SK-N-SH treated with all-trans-retinoic acid at 6 μM for 48 hours (cell line): Measurements from ENCODE around the gene TMPRSS11B.
"Not testable (repeated sequence)": the region's sequence is repeated elsewhere in the genome, so short reads cannot be mapped to it uniquely, and the experiment has no call there.

Experiments used
- ARNTL ChIP-seq: fragments of 450-650 bp; formaldehyde crosslinking; IDR thresholded peaks from 2 replicates; pipeline ENCODE4 v1.5.0; 2020; ENCODE audit warnings: low read depth, mild to moderate bottlenecking, moderate library complexity, borderline replicate concordance
- CSDC2 ChIP-seq: fragments of 250-450 bp; sonication (Bioruptor Pico); IDR thresholded peaks from 2 replicates; pipeline ENCODE4 v1.5.0; 2020; ENCODE audit warnings: mild to moderate bottlenecking, moderate library complexity
- ESRRG ChIP-seq: fragments of 250-450 bp; sonication (Bioruptor Pico); IDR thresholded peaks from 2 replicates; pipeline ENCODE4 v1.6.1; 2021; ENCODE audit warnings: mild to moderate bottlenecking
- ISL1 ChIP-seq: fragments of 250-450 bp; sonication (Bioruptor Pico); IDR thresholded peaks from 2 replicates; pipeline ENCODE4 v2.1.2; 2022; ENCODE audit warnings: mild to moderate bottlenecking, moderate library complexity
- PATZ1 ChIP-seq: fragments of 250-450 bp; sonication (Bioruptor Pico); IDR thresholded peaks from 2 replicates; pipeline ENCODE4 v1.8.0; 2020; ENCODE audit warnings: mild to moderate bottlenecking, moderate library complexity, borderline replicate concordance
- SNAI2 ChIP-seq: fragments of 250-450 bp; sonication (Bioruptor Pico); IDR thresholded peaks from 2 replicates; pipeline ENCODE4 v1.5.0; 2020; ENCODE audit warnings: mild to moderate bottlenecking, moderate library complexity
- TCF4 ChIP-seq: fragments of 250-450 bp; sonication (Bioruptor Pico); IDR thresholded peaks from 2 replicates; pipeline ENCODE4 v1.8.0; 2021; ENCODE audit warnings: mild to moderate bottlenecking, moderate library complexity, borderline replicate concordance
- TOX ChIP-seq: fragments of 250-450 bp; sonication (Bioruptor Pico); IDR thresholded peaks from 2 replicates; pipeline ENCODE4 v1.8.0; 2021; ENCODE audit warnings: mild to moderate bottlenecking, moderate library complexity, borderline replicate concordance
- ZFP3 ChIP-seq: fragments of 250-450 bp; sonication (Bioruptor Pico); IDR thresholded peaks from 2 replicates; pipeline ENCODE4 v1.5.0; 2020; ENCODE audit warnings: mild to moderate bottlenecking, moderate library complexity
- ZFP30 ChIP-seq: fragments of 450-650 bp; formaldehyde crosslinking; IDR thresholded peaks from 2 replicates; pipeline ENCODE4 v1.5.0; 2022; ENCODE audit warnings: mild to moderate bottlenecking, moderate library complexity
- ZNF70 ChIP-seq: fragments of 450-650 bp; formaldehyde crosslinking; IDR thresholded peaks from 2 replicates; pipeline ENCODE4 v1.5.0; 2020; ENCODE audit warnings: mild to moderate bottlenecking, moderate library complexity
- ZNF8 ChIP-seq: fragments of 450-650 bp; formaldehyde crosslinking; IDR thresholded peaks from 2 replicates; pipeline ENCODE4 v1.5.0; 2020; ENCODE audit warnings: mild to moderate bottlenecking, moderate library complexity
- TF ChIP-seq, protein P1 (sequence below): fragments of 250-450 bp; sonication (Bioruptor Pico); IDR thresholded peaks from 2 replicates; pipeline ENCODE4 v1.8.0; 2021; ENCODE audit warnings: low read depth, mild to moderate bottlenecking, moderate library complexity, borderline replicate concordance
- TF ChIP-seq, protein P2 (sequence below): fragments of 250-450 bp; sonication (Bioruptor Pico); IDR thresholded peaks from 2 replicates; pipeline ENCODE4 v1.5.1; 2020; ENCODE audit warnings: low read depth, mild to moderate bottlenecking, moderate library complexity

DNA sequence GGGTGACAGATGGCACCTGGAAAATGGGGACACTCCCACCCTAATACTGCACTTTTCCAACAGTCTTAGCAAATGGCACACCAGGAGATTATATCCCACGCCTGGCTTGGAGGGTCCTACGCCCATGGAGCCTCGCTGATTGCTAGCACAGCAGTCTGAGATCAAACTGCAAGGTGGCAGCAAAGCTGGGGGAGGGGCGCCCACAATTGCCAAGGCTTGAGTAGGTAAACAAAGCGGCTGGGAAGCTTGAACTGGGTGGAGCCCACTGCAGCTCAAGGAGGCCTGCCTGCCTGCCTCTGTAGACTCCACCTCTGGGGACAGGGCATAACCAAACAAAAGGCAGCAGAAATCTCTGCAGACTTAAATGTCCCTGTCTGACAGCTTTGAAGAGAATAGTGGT, 51.2 kb downstream of the TMPRSS11B start:
- TF ChIP-seq ZNF8; CSDC2; SNAI2 (CRISPR knock-in tag); ARNTL (CRISPR knock-in tag); ESRRG; ZFP3 (CRISPR knock-in tag); PATZ1 (CRISPR knock-in tag); TCF4 (CRISPR knock-in tag); TOX (CRISPR knock-in tag); ISL1; ZFP30; ZNF70: not testable (repeated sequence)
- TF ChIP-seq, protein P1, sequence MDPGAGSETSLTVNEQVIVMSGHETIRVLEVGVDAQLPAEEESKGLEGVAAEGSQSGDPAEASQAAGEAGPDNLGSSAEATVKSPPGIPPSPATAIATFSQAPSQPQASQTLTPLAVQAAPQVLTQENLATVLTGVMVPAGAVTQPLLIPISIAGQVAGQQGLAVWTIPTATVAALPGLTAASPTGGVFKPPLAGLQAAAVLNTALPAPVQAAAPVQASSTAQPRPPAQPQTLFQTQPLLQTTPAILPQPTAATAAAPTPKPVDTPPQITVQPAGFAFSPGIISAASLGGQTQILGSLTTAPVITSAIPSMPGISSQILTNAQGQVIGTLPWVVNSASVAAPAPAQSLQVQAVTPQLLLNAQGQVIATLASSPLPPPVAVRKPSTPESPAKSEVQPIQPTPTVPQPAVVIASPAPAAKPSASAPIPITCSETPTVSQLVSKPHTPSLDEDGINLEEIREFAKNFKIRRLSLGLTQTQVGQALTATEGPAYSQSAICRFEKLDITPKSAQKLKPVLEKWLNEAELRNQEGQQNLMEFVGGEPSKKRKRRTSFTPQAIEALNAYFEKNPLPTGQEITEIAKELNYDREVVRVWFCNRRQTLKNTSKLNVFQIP (CRISPR knock-in tag), result not testable (repeated sequence)
- TF ChIP-seq, protein P2, sequence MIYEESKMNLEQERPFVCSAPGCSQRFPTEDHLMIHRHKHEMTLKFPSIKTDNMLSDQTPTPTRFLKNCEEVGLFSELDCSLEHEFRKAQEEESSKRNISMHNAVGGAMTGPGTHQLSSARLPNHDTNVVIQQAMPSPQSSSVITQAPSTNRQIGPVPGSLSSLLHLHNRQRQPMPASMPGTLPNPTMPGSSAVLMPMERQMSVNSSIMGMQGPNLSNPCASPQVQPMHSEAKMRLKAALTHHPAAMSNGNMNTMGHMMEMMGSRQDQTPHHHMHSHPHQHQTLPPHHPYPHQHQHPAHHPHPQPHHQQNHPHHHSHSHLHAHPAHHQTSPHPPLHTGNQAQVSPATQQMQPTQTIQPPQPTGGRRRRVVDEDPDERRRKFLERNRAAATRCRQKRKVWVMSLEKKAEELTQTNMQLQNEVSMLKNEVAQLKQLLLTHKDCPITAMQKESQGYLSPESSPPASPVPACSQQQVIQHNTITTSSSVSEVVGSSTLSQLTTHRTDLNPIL (CRISPR knock-in tag), result not testable (repeated sequence)
